Neural progenitor cell (in vitro differentiated cells): ENCODE results near the gene DNMT3A. TPM values are rescaled to one million over a fixed set of nuclear protein-coding genes. Genes with fewer than 3 reads are reported as not detected.
A peak's percentile ranks its signal among the peaks of the same experiment; 100 is the strongest.

Experiments
- DNase-seq: peaks from one replicate; pipeline ENCODE4 v3.0.0-alpha.2; 2016; ENCODE audit warnings: low spot score
- H2AFZ ChIP-seq: fragments of 200-600 bp; sonication (generic); replicated peaks from 2 replicates; pipeline ENCODE4 v1.6.1; 2016; ENCODE audit warnings: antibody characterized with exemption
- H3F3A ChIP-seq: fragments of 200-600 bp; sonication (generic); 2 replicates; pipeline ENCODE4 v1.6.1; 2016; ENCODE audit warnings: antibody characterized with exemption, low read depth
- H3K27ac ChIP-seq: fragments of 200-600 bp; sonication (generic); 2 replicates; pipeline ENCODE4 v1.5.1; 2016; ENCODE audit warnings: mild to moderate bottlenecking
- H3K27me3 ChIP-seq: fragments of 200-600 bp; sonication (generic); 2 replicates; pipeline ENCODE4 v1.6.1; 2016; ENCODE audit warnings: mild to moderate bottlenecking, moderate library complexity
- H3K36me3 ChIP-seq: fragments of 200-600 bp; sonication (generic); 2 replicates; pipeline ENCODE4 v1.5.1; 2016
- H3K4me1 ChIP-seq: fragments of 200-600 bp; sonication (generic); 2 replicates; pipeline ENCODE4 v1.6.1; 2016; ENCODE audit warnings: mixed run types
- H3K4me2 ChIP-seq: fragments of 200-600 bp; sonication (generic); 2 replicates; pipeline ENCODE4 v1.6.1; 2016
- H3K4me3 ChIP-seq: fragments of 200-600 bp; sonication (generic); 2 replicates; pipeline ENCODE4 v1.5.1; 2016
- H3K79me2 ChIP-seq: fragments of 200-600 bp; sonication (generic); 2 replicates; pipeline ENCODE4 v1.6.1; 2016; ENCODE audit warnings: low read depth
- H3K9ac ChIP-seq: fragments of 200-600 bp; sonication (generic); 2 replicates; pipeline ENCODE4 v1.6.1; 2016
- H3K9me3 ChIP-seq: fragments of 200-600 bp; sonication (generic); 2 replicates; pipeline ENCODE4 v1.5.1; 2016; ENCODE audit warnings: low read depth
- H4K20me1 ChIP-seq: fragments of 200-600 bp; sonication (generic); 2 replicates; pipeline ENCODE4 v1.6.1; 2016; ENCODE audit warnings: low read depth
- H3K27ac Mint-ChIP-seq: 3 replicates; pipeline ENCODE4 v1.8.0; 2021; ENCODE audit warnings: mixed read lengths
- H3K27me3 Mint-ChIP-seq: 2 replicates; pipeline ENCODE4 v1.8.0; 2022; ENCODE audit warnings: low read depth, mild to moderate bottlenecking, inconsistent platforms, moderate library complexity, mixed read lengths; ENCODE audit not compliant: insufficient read depth
- H3K36me3 Mint-ChIP-seq: 3 replicates; pipeline ENCODE4 v1.8.0; 2021; ENCODE audit warnings: mixed read lengths
- H3K4me1 Mint-ChIP-seq: 3 replicates; pipeline ENCODE4 v1.8.0; 2021; ENCODE audit warnings: mixed read lengths
- H3K4me3 Mint-ChIP-seq: 3 replicates; pipeline ENCODE4 v1.8.0; 2021; ENCODE audit warnings: mild to moderate bottlenecking, moderate library complexity, mixed read lengths
- H3K9me3 Mint-ChIP-seq: 3 replicates; pipeline ENCODE4 v1.8.0; 2020; ENCODE audit warnings: mixed read lengths
- EZH2 ChIP-seq: fragments of 200-600 bp; sonication (generic); IDR thresholded peaks from 2 replicates; pipeline ENCODE4 v1.6.1; 2017; ENCODE audit warnings: antibody characterized with exemption, mild to moderate bottlenecking, moderate library complexity
- EZH2phosphoT487 ChIP-seq: fragments of 200-600 bp; sonication (generic); IDR thresholded peaks from 2 replicates; pipeline ENCODE4 v1.6.1; 2017; ENCODE audit warnings: antibody characterized with exemption
- total RNA-seq: library from RNA; depleted of rRNA; stranded (reverse); fragments of >200 nt; gene quantifications from 2 replicates; pipeline ENCODE4 v1.2.3, GENCODE V29; 2015; ENCODE audit warnings: low replicate concordance
- TF ChIP-seq, protein P1 (sequence below): fragments of 200-600 bp; sonication (generic); IDR thresholded peaks from 2 replicates; pipeline ENCODE4 v1.5.1; 2017; ENCODE audit warnings: antibody characterized with exemption, mild to moderate bottlenecking

The DNMT3A gene
- total RNA-seq, 1 donor from 2014 or later, result 46.5 TPM

DNA sequence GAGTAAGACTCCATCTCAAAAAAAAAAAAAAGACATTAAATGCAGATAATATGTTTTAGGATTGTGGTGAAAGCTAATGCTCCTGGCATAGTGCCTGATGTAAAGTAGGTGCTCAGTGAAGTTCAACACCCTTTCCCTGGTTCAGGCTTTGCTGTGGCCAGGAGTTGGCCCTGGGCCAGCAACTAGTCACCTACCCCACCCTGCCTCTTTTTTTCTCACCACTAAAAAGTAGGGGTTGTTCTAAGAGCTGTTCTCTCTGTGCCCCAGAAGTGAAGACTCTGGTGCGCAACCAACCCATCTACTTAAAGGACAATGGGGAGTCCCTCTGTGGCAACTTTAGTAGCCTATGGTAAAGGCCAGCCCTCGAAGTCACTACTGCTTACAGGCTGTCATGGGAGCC lies 75.9 kb downstream of the DNMT3A start:
- Histone ChIP-seq H3K9me3 (no peaks in the 10 kb centered on the region), H3K4me2 (no peak overlapping the region), H3F3A (peaks cover 30% of the 10 kb centered on the region), H3K27ac (no peak overlapping the region), H2AFZ (no peak overlapping the region), H3K9ac (no peak overlapping the region), H3K4me3 (no peak overlapping the region), H3K36me3 (no peaks in the 10 kb centered on the region), H3K27me3 (no peaks in the 10 kb centered on the region), H4K20me1 (no peaks in the 10 kb centered on the region), H3K79me2 (no peaks in the 10 kb centered on the region), H3K4me1 (peaks cover 29% of the 10 kb centered on the region)
- no peaks in the 10 kb centered on the region for H3K27me3 Mint-ChIP-seq
- DNase-seq, result no peak
- no peak overlapping the region for H3K27ac Mint-ChIP-seq
- H3K4me1 Mint-ChIP-seq, result peaks cover 59% of the 10 kb centered on the region
- TF ChIP-seq, protein P1, sequence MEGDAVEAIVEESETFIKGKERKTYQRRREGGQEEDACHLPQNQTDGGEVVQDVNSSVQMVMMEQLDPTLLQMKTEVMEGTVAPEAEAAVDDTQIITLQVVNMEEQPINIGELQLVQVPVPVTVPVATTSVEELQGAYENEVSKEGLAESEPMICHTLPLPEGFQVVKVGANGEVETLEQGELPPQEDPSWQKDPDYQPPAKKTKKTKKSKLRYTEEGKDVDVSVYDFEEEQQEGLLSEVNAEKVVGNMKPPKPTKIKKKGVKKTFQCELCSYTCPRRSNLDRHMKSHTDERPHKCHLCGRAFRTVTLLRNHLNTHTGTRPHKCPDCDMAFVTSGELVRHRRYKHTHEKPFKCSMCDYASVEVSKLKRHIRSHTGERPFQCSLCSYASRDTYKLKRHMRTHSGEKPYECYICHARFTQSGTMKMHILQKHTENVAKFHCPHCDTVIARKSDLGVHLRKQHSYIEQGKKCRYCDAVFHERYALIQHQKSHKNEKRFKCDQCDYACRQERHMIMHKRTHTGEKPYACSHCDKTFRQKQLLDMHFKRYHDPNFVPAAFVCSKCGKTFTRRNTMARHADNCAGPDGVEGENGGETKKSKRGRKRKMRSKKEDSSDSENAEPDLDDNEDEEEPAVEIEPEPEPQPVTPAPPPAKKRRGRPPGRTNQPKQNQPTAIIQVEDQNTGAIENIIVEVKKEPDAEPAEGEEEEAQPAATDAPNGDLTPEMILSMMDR, result no peak
- no peak for TF ChIP-seq EZH2phosphoT487
- TF ChIP-seq EZH2, result no peak
- peaks cover 8% of the 10 kb centered on the region for H3K36me3 Mint-ChIP-seq
- H3K4me3 Mint-ChIP-seq, result no peak overlapping the region
- no peaks in the 10 kb centered on the region for H3K9me3 Mint-ChIP-seq

GRCh38 chr2:25265001-25265400 lies 76.7 kb downstream of the DNMT3A start:
- peaks cover 30% of the 10 kb centered on the region for H3F3A ChIP-seq
- H3K36me3 ChIP-seq, result no peaks in the 10 kb centered on the region
- Mint-ChIP-seq H3K9me3 (no peaks in the 10 kb centered on the region), H3K36me3 (peaks cover 6% of the 10 kb centered on the region), H3K4me1 (peaks cover 60% of the 10 kb centered on the region), H3K27me3 (peaks cover 2% of the 10 kb centered on the region), H3K27ac (peak overlapping the region; percentile 70), H3K4me3 (no peak overlapping the region)
- H4K20me1 ChIP-seq, result no peaks in the 10 kb centered on the region
- no peak overlapping the region for H3K27ac ChIP-seq
- peaks cover 30% of the 10 kb centered on the region for H3K4me1 ChIP-seq
- no peaks in the 10 kb centered on the region for H3K9me3 ChIP-seq
- TF ChIP-seq, protein P1, result no peak
- TF ChIP-seq EZH2 (no peak), EZH2phosphoT487 (no peak)
- DNase-seq, result no peak
- H3K4me3 ChIP-seq, result no peak overlapping the region
- no peak overlapping the region for H3K9ac ChIP-seq
- H3K4me2 ChIP-seq, result no peak overlapping the region
- no peak overlapping the region for H2AFZ ChIP-seq
- H3K79me2 ChIP-seq, result no peaks in the 10 kb centered on the region
- H3K27me3 ChIP-seq, result no peaks in the 10 kb centered on the region

GRCh38 chr2:25262288-25262687 lies 79.4 kb downstream of the DNMT3A start:
- no peak overlapping the region for H3K4me3 Mint-ChIP-seq
- Histone ChIP-seq H3K9ac (no peak overlapping the region), H3K4me3 (no peak overlapping the region), H2AFZ (no peak overlapping the region), H3K4me2 (no peak overlapping the region), H3K79me2 (no peaks in the 10 kb centered on the region), H4K20me1 (no peaks in the 10 kb centered on the region), H3F3A (peaks cover 49% of the 10 kb centered on the region), H3K4me1 (peaks cover 49% of the 10 kb centered on the region), H3K9me3 (no peaks in the 10 kb centered on the region), H3K27me3 (no peaks in the 10 kb centered on the region), H3K27ac (no peak overlapping the region), H3K36me3 (no peaks in the 10 kb centered on the region)
- H3K36me3 Mint-ChIP-seq, result peaks cover 4% of the 10 kb centered on the region
- H3K27ac Mint-ChIP-seq, result no peak overlapping the region
- peaks cover 68% of the 10 kb centered on the region for H3K4me1 Mint-ChIP-seq
- no peak for DNase-seq
- peaks cover 2% of the 10 kb centered on the region for H3K27me3 Mint-ChIP-seq
- TF ChIP-seq EZH2, result no peak
- TF ChIP-seq EZH2phosphoT487, result no peak
- TF ChIP-seq, protein P1, result no peak
- H3K9me3 Mint-ChIP-seq, result no peaks in the 10 kb centered on the region
